GM18511 (cell line): ENCODE results near the gene SOHLH1.
"Not testable (repeated sequence)": the region's sequence is repeated elsewhere in the genome, so short reads cannot be mapped to it uniquely, and the experiment has no call there.

ENCODE experiments used
- ATAC-seq: cut with Tn5 transposase; IDR thresholded peaks from one replicate; pipeline ENCODE4 v1.9.1; 2021; ENCODE audit warnings: mild to moderate bottlenecking, moderate library complexity; ENCODE audit not compliant: unreplicated experiment

Gene SOHLH1

GRCh38 chr9:135681161-135681560 lies 18.1 kb downstream of the SOHLH1 start:
- no peak for ATAC-seq

GRCh38 chr9:135680056-135680455 lies 19.2 kb downstream of the SOHLH1 start:
- no peak for ATAC-seq

- no peak for ATAC-seq
These were observed 20.9 kb downstream of the SOHLH1 start for GRCh38 chr9:135678236-135679017.

- ATAC-seq, result no peak
These were observed 21.6 kb downstream of the SOHLH1 start for GRCh38 chr9:135677641-135678168.

- no peak for ATAC-seq
These were observed 22.4 kb downstream of the SOHLH1 start for GRCh38 chr9:135676891-135677290.

GRCh38 chr9:135674977-135675376 lies 24.3 kb downstream of the SOHLH1 start:
- no peak for ATAC-seq

- no peak for ATAC-seq
These were observed 25.3 kb downstream of the SOHLH1 start for GRCh38 chr9:135673941-135674340.

GRCh38 chr9:135672786-135673185 lies 26.5 kb downstream of the SOHLH1 start:
- not testable (repeated sequence) for ATAC-seq

- ATAC-seq, result no peak
These were observed 27.7 kb downstream of the SOHLH1 start for GRCh38 chr9:135671591-135672041.

GRCh38 chr9:135670721-135671590 lies 28.3 kb downstream of the SOHLH1 start:
- no peak for ATAC-seq

- ATAC-seq, result no peak
These were observed 29.5 kb downstream of the SOHLH1 start for GRCh38 chr9:135669616-135670285.

- ATAC-seq, result not testable (repeated sequence)
These were observed 30.3 kb downstream of the SOHLH1 start for GRCh38 chr9:135669018-135669417.

GRCh38 chr9:135667463-135668001 lies 31.7 kb downstream of the SOHLH1 start:
- ATAC-seq, result no peak

GRCh38 chr9:135666534-135667462 lies 32.5 kb downstream of the SOHLH1 start:
- ATAC-seq, result no peak

- ATAC-seq, result no peak
These were observed 33.5 kb downstream of the SOHLH1 start for GRCh38 chr9:135665795-135666189.

GRCh38 chr9:135664801-135665794 lies 34.2 kb downstream of the SOHLH1 start:
- ATAC-seq, result no peak

GRCh38 chr9:135664266-135664665 lies 35.0 kb downstream of the SOHLH1 start:
- no peak for ATAC-seq

- no peak for ATAC-seq
These were observed 35.4 kb downstream of the SOHLH1 start for GRCh38 chr9:135663857-135664256.

- ATAC-seq, result no peak
These were observed 35.9 kb downstream of the SOHLH1 start for GRCh38 chr9:135663451-135663770.
